Chondrocyte (in vitro differentiated cells): ENCODE measurements around the gene TMEM132D. TPM values are rescaled to one million over a fixed set of nuclear protein-coding genes. Genes with fewer than 3 reads are reported as not detected.

Source experiments
- DNase-seq: peaks from one replicate; pipeline ENCODE4 v3.0.0; 2021; ENCODE audit warnings: mixed read lengths, low spot score
- H3K27ac Mint-ChIP-seq: one replicate; pipeline ENCODE4 v1.8.0; 2021; ENCODE audit warnings: mild to moderate bottlenecking, moderate library complexity, mixed read lengths; ENCODE audit not compliant: unreplicated experiment
- H3K27me3 Mint-ChIP-seq: 2 replicates; pipeline ENCODE4 v1.8.0; 2021; ENCODE audit warnings: low read depth, mixed read lengths
- H3K36me3 Mint-ChIP-seq: 2 replicates; pipeline ENCODE4 v1.8.0; 2021; ENCODE audit warnings: low read depth, mixed read lengths
- H3K4me1 Mint-ChIP-seq: 2 replicates; pipeline ENCODE4 v1.8.0; 2021; ENCODE audit warnings: low read depth, mild to moderate bottlenecking, mixed read lengths
- H3K4me3 Mint-ChIP-seq: one replicate; pipeline ENCODE4 v1.8.0; 2021; ENCODE audit warnings: mild to moderate bottlenecking, moderate library complexity, mixed read lengths; ENCODE audit not compliant: unreplicated experiment
- H3K9me3 Mint-ChIP-seq: 2 replicates; pipeline ENCODE4 v1.8.0; 2021; ENCODE audit warnings: low read depth, mixed read lengths
- total RNA-seq: library from RNA; stranded (reverse); gene quantifications from 3 replicates; pipeline ENCODE4 v1.2.1, GENCODE V29; 2021
- TF ChIP-seq, protein P1 (sequence below): fragments of 200-600 bp; sonication (generic); IDR thresholded peaks from 2 replicates; pipeline ENCODE4 v1.5.0; 2021; ENCODE audit warnings: antibody characterized with exemption, mild to moderate bottlenecking, moderate library complexity

The TMEM132D gene
- total RNA-seq, 1 donor from 2014 or later: 3.1 TPM

DNA sequence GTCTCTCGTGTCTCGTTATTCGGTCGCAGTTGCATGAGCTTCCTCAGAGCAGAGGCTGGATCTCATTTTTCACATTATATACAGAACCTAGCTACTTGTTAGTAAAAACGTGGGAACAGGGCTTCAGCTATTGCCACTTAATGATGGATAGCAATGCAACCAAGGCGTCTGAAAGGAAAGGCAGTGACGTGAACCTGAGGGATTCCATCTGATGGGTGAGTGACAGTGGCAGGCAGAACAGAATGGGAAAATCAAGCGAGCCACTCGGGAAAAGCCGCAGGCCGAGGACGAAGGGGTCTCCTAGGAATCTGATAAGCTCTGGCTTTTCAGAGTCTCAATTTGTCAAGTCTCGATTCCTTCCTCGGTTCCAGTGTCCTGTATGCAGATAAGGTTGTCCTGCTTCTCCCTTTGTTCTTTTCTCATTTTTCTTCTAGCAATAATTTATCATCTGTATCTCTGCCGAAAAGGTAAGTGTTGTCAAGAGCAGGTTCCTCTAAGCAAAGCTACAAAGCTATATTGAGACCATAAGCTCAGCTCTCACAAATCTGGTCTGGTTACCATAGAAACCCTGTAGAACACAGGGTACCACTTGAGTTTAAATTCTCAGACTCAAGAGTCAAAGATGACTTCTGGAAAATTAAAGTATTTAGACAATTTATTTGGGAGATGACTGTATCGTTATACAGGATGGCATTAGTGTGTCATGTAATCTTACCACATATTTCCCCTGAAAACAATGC lies 633.9 kb downstream of the TMEM132D start:
- Mint-ChIP-seq H3K27me3 (no peaks in the 10 kb centered on the region), H3K27ac (no peak overlapping the region), H3K4me1 (no peaks in the 10 kb centered on the region), H3K36me3 (peaks cover 2% of the 10 kb centered on the region), H3K4me3 (no peak overlapping the region), H3K9me3 (peaks cover 38% of the 10 kb centered on the region)
- no peak for DNase-seq
- TF ChIP-seq, protein P1, sequence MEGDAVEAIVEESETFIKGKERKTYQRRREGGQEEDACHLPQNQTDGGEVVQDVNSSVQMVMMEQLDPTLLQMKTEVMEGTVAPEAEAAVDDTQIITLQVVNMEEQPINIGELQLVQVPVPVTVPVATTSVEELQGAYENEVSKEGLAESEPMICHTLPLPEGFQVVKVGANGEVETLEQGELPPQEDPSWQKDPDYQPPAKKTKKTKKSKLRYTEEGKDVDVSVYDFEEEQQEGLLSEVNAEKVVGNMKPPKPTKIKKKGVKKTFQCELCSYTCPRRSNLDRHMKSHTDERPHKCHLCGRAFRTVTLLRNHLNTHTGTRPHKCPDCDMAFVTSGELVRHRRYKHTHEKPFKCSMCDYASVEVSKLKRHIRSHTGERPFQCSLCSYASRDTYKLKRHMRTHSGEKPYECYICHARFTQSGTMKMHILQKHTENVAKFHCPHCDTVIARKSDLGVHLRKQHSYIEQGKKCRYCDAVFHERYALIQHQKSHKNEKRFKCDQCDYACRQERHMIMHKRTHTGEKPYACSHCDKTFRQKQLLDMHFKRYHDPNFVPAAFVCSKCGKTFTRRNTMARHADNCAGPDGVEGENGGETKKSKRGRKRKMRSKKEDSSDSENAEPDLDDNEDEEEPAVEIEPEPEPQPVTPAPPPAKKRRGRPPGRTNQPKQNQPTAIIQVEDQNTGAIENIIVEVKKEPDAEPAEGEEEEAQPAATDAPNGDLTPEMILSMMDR: no peak

DNA sequence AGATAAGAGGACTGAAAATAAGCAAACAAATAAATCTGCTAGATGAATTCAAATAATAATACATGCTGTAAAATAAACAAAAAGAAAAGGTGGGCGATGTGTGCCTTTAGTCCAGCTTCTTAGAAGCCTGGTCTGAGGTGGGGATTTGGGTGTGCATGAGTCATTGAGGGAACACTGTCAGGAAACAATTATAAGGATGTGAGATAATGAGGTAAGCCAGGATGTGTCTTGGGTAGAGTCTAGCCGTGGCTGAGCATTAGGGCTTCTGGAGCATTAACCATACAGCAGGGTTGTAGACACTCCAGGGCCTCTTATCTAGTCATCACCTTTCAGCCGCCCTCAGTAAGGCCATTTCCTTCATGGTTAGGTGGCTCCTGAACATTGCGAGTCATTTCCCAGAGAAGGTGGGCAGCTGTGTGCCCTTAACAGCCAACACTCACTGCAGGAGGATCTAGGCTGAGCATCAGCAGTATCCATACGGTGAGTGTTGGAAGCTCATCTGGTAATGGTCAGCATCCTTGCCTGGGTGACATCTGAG lies 645.0 kb downstream of the TMEM132D start:
- no peaks in the 10 kb centered on the region for H3K27me3 Mint-ChIP-seq
- no peak for DNase-seq
- H3K9me3 Mint-ChIP-seq: peaks cover 39% of the 10 kb centered on the region
- H3K4me3 Mint-ChIP-seq: no peak overlapping the region
- no peaks in the 10 kb centered on the region for H3K4me1 Mint-ChIP-seq
- H3K27ac Mint-ChIP-seq: no peak overlapping the region
- no peaks in the 10 kb centered on the region for H3K36me3 Mint-ChIP-seq
- TF ChIP-seq, protein P1: no peak

DNA sequence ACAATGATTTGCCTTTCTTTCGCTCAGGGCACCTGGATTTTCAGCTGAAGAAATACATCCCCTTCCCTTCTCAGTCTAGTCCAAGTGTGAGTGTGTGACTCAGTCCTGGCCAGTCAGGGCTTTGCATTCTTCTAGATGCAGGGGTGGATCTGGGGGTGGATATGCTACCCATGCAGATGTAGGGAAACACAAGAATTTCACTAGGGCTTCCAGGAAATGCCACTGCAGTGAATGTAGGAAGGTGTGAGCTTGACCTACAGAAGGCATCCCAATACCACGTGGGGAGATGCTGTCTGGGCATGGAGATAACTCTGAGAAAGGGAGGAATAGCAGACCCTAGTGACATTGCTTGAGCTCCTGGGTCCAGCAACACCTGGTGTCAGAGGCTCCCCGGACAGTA lies 646.3 kb downstream of the TMEM132D start:
- Mint-ChIP-seq H3K27ac (no peak overlapping the region), H3K9me3 (peaks cover 32% of the 10 kb centered on the region), H3K36me3 (no peaks in the 10 kb centered on the region), H3K4me3 (no peak overlapping the region), H3K4me1 (no peaks in the 10 kb centered on the region), H3K27me3 (no peaks in the 10 kb centered on the region)
- DNase-seq: no peak
- TF ChIP-seq, protein P1: no peak

DNA sequence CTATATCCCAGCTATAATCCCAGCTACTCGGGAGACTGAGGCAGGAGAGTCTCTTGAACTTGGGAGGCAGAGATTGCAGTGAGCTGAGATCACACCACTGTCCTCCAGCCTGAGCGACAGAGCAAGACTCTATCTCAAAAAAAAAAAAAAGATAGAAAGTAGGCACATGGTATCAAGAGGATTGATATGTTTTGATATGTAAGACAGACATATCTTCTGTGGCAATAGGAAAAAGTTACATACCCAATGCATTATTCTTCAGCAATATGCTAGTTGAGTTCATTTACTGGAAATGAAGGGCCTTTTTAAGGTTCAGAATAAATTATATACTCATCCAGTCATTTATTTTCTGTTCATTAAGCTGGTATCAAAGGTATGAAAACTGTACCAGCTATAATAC lies 657.2 kb downstream of the TMEM132D start:
- Mint-ChIP-seq H3K4me3 (no peak overlapping the region), H3K4me1 (no peaks in the 10 kb centered on the region), H3K9me3 (peaks cover 27% of the 10 kb centered on the region), H3K36me3 (no peaks in the 10 kb centered on the region), H3K27me3 (no peaks in the 10 kb centered on the region), H3K27ac (no peak overlapping the region)
- no peak for DNase-seq
- TF ChIP-seq, protein P1: no peak

DNA sequence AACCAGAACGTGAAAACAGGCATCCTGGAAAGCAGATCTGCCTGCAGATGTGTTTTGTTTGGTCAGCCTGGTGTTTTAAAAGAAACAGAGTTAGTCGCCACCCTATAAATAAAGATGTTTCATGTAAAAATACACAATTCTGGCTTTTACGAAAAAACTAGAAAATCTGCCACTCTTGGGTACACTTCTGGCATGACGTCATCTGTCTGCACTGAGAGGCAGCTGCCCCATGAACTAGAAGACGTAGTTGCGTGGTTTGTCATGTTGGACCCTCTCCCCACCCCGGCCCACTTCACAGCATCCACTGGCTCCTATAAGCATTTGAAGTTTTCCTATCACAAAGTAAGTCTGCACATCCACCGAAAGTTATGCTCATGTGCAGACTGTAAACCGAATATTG lies 658.1 kb downstream of the TMEM132D start:
- DNase-seq: no peak
- Mint-ChIP-seq H3K4me1 (no peaks in the 10 kb centered on the region), H3K27me3 (no peaks in the 10 kb centered on the region), H3K36me3 (no peaks in the 10 kb centered on the region), H3K4me3 (no peak overlapping the region), H3K9me3 (peaks cover 32% of the 10 kb centered on the region), H3K27ac (no peak overlapping the region)
- TF ChIP-seq, protein P1: no peak
